Right lobe of liver (tissue), 6 donors: ENCODE measurements around the gene NUDT6. TPM values are rescaled to one million over a fixed set of nuclear protein-coding genes. Genes with fewer than 3 reads are reported as not detected.
A peak's percentile ranks its signal among the peaks of the same experiment; 100 is the strongest.

Experiments
- ATAC-seq, 4 donors: fragments of 200-7000 bp; cut with Tn5 transposase; one replicate each; pipeline ENCODE4 v1.9.1; 2020; ENCODE audit warnings: mild to moderate bottlenecking in 4 of 4, moderate library complexity in 4 of 4
- DNase-seq, 3 donors: peaks; one replicate each; pipeline ENCODE4 v3.0.0-alpha.2; 2020
- H3K27ac ChIP-seq, 3 donors: fragments of 200-600 bp; one replicate each; pipeline ENCODE4 v1.8.0; 2022
- H3K27me3 ChIP-seq, 2 donors: fragments of 200-600 bp; one replicate each; pipeline ENCODE4 v1.8.0; 2022
- H3K36me3 ChIP-seq, 4 donors: fragments of 200-600 bp; sonication (generic) in 1 of 4; one replicate each; pipeline versions ENCODE4 v1.5.1 to v1.8.0; 2017 to 2022; ENCODE audit warnings: control low read depth in 1 of 4
- H3K4me1 ChIP-seq, 4 donors: fragments of 200-600 bp; sonication (generic) in 1 of 4; one replicate each; pipeline versions ENCODE4 v1.5.1 to v1.8.0; 2017 to 2022; ENCODE audit warnings: control low read depth in 1 of 4
- H3K4me3 ChIP-seq, 3 donors: fragments of 200-600 bp; one replicate each; pipeline ENCODE4 v1.8.0; 2022
- H3K9me3 ChIP-seq, 4 donors: fragments of 200-600 bp; sonication (generic) in 1 of 4; one replicate each; pipeline versions ENCODE4 v1.5.1 to v1.8.0; 2017 to 2022; ENCODE audit warnings: control low read depth in 1 of 4
- POLR2A ChIP-seq: fragments of 450-650 bp; IDR thresholded peaks from one replicate; pipeline ENCODE4 v1.6.1; 2017; ENCODE audit warnings: antibody characterized with exemption, mild to moderate bottlenecking
- WGBS: methylation state at CpG from one replicate; pipeline ENCODE4 v1.1.6; 2018; ENCODE audit warnings: low coverage, low lambda C conversion rate; ENCODE audit not compliant: insufficient coverage; ENCODE audit errors: missing lambda C conversion rate; 5-methylcytosine and 5-hydroxymethylcytosine counted together
- intact Hi-C, 2 donors: fragments of 100-400 bp; cut with DNase I; formaldehyde crosslinking; loops; one replicate each; pipeline versions ENCODE4 v1.11.2 to v1.14.1; 2022
- total RNA-seq, 6 experiments: library from RNA; depleted of rRNA in 2 of 6; stranded (reverse); fragments of >200 nt in 2 of 6; fragmentation: NEBNext Ultra II Directional in 3 of 6; extraction: Animal tissue kit (Norgen Biotek cat#: 25700) in 3 of 6; gene quantifications; one replicate each; pipeline versions ENCODE4 v1.1.0 to v1.2.4, GENCODE V29; 2016 to 2023
- TF ChIP-seq, protein P1 (sequence below), 4 donors: fragments of 200-600 bp in 3 of 4; fragments of 450-650 bp in 1 of 4; IDR thresholded peaks; one replicate each; pipeline versions ENCODE4 v1.5.1 to v1.8.0; 2016 to 2022; ENCODE audit warnings: antibody characterized with exemption in 4 of 4, mild to moderate bottlenecking in 2 of 4
- donor health status: DM: no; HTN: yes; CAD: no.
- donor health status: DM: no; HTN: no; CAD: no.
- donor health status: DM: no; HTN: no; CAD: no.
- donor health status: DM: no; HTN: yes; CAD: no.
- donor health status: DM: no; HTN: yes; CAD: no.

The NUDT6 gene
- total RNA-seq, 6 experiments from 2014 or later, result 8.0 to 20.5 (median 17.1) TPM

- H3K4me1 ChIP-seq, result peaks cover 0 to 21% (median 4%) of the 10 kb centered on the region in 4 donors
- H3K36me3 ChIP-seq, result no peaks in the 10 kb centered on the region
- no peaks in the 10 kb centered on the region for H3K27me3 ChIP-seq
- H3K9me3 ChIP-seq, result no peaks in the 10 kb centered on the region
- 76% methylated on average over 3 of the region's 5 CpGs for WGBS
- no peak for ATAC-seq
- H3K27ac ChIP-seq, result peak overlapping the region; percentile 62 to 70 (median 67)
- no peak for DNase-seq
- H3K4me3 ChIP-seq, result peak overlapping the region in 2 of 3 donors; percentile 85 to 92
- intact Hi-C loops, result loop anchor here in 1 of 2 donors (10.0 kb wide), 1 partner anchor 166 kb away; no protein-coding TSS in a partner anchor
- TF ChIP-seq, protein P1, sequence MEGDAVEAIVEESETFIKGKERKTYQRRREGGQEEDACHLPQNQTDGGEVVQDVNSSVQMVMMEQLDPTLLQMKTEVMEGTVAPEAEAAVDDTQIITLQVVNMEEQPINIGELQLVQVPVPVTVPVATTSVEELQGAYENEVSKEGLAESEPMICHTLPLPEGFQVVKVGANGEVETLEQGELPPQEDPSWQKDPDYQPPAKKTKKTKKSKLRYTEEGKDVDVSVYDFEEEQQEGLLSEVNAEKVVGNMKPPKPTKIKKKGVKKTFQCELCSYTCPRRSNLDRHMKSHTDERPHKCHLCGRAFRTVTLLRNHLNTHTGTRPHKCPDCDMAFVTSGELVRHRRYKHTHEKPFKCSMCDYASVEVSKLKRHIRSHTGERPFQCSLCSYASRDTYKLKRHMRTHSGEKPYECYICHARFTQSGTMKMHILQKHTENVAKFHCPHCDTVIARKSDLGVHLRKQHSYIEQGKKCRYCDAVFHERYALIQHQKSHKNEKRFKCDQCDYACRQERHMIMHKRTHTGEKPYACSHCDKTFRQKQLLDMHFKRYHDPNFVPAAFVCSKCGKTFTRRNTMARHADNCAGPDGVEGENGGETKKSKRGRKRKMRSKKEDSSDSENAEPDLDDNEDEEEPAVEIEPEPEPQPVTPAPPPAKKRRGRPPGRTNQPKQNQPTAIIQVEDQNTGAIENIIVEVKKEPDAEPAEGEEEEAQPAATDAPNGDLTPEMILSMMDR (IDR thresholded peaks at IDR 0.05), result no peak
- TF ChIP-seq POLR2A, result no peak
These were observed 1.1 kb downstream of the NUDT6 start for GRCh38 chr4:122921300-122921699.

GRCh38 chr4:122920473-122920872, 1.9 kb downstream of the NUDT6 start:
- TF ChIP-seq, protein P1 (IDR thresholded peaks at IDR 0.05), result no peak
- TF ChIP-seq POLR2A, result no peak
- Histone ChIP-seq H3K9me3 (no peaks in the 10 kb centered on the region), H3K4me3 (peak overlapping the region in 1 of 3 donors; percentile 85), H3K36me3 (peaks cover 0 to 6% (median 0%) of the 10 kb centered on the region in 4 donors), H3K27ac (peak overlapping the region in 1 of 3 donors; percentile 70), H3K27me3 (no peaks in the 10 kb centered on the region), H3K4me1 (peaks cover 0 to 21% (median 4%) of the 10 kb centered on the region in 4 donors)
- intact Hi-C loops, result loop anchor here in 1 of 2 donors (10.0 kb wide), 1 partner anchor 166 kb away; no protein-coding TSS in a partner anchor
- WGBS, result 36% methylated on average over 5 of the region's 5 CpGs
- ATAC-seq (no peak), DNase-seq (no peak)

DNA sequence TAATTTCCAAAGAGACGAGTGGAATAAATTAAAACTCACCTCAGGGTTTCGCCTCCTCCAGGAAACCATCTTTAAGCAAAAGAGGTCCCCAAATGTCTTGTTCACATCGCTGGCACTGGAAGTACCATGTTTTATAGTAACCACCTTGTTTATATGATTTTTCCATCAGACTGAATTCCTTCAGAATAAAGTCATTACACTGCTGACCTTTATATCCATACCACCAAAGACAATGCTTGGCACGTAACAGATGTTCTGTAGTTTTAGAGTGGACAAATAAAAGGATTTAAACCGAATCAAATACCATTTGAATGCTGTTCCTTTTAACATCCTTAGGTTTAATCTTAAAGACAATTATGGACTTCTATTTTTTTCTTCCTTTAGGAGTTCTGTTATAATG, 4.7 kb downstream of the NUDT6 start:
- no peak for TF ChIP-seq POLR2A
- TF ChIP-seq, protein P1 (IDR thresholded peaks at IDR 0.05), result no peak
- Histone ChIP-seq H3K9me3 (no peaks in the 10 kb centered on the region), H3K4me1 (peaks cover 0 to 16% (median 0%) of the 10 kb centered on the region in 4 donors), H3K27me3 (no peaks in the 10 kb centered on the region), H3K27ac (no peak overlapping the region), H3K36me3 (peaks cover 0 to 7% (median 0%) of the 10 kb centered on the region in 4 donors), H3K4me3 (no peak overlapping the region)
- ATAC-seq (no peak), DNase-seq (no peak)
- intact Hi-C loops, result no loop called here
- WGBS, result 89% methylated on average over 5 of the region's 5 CpGs

DNA sequence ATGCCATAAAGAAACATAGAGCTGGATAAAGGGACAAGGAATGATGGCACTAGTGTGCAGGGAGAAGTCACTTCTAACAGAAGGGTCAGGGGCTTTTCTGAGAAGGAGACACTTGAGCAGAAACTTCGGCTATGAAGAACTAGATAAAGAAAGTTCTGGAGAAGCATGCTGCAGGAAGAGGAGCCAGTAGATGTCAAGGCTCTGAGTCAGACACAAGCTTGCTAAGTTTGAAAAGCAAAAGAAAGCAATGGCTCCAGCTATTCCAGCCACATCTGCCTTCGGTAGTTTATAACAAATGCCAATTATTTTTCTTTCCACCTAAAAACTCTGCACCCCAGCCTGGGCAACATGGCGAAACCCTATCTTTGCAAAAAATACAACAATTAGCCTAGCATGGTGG, 7.5 kb downstream of the NUDT6 start:
- Histone ChIP-seq H3K36me3 (peaks cover 0 to 7% (median 0%) of the 10 kb centered on the region in 4 donors), H3K27ac (no peak overlapping the region), H3K4me3 (no peak overlapping the region), H3K4me1 (peaks cover 0 to 23% (median 0%) of the 10 kb centered on the region in 4 donors), H3K9me3 (no peaks in the 10 kb centered on the region), H3K27me3 (no peaks in the 10 kb centered on the region)
- 93% methylated on average over 3 of the region's 3 CpGs for WGBS
- intact Hi-C loops, result no loop called here
- TF ChIP-seq, protein P1 (IDR thresholded peaks at IDR 0.05), result no peak
- no peak for TF ChIP-seq POLR2A
- no peak for DNase-seq
- ATAC-seq, result no peak
